NT2/D1 (cell line): Measurements from ENCODE around the gene SCAMP4.

Experiments used
- SUZ12 ChIP-seq: IDR thresholded peaks from 2 replicates; pipeline ENCODE4 v1.6.1; 2011; ENCODE audit not compliant: insufficient read length, insufficient read depth; ENCODE audit errors: extremely low read depth
- YY1 ChIP-seq: IDR thresholded peaks from 2 replicates; pipeline ENCODE4 v1.6.1; 2011; ENCODE audit not compliant: insufficient read length, insufficient read depth
- ZNF274 ChIP-seq: IDR thresholded peaks from 2 replicates; pipeline ENCODE4 v1.6.1; 2011; ENCODE audit warnings: mild to moderate bottlenecking, low read depth, low read length

- TF ChIP-seq YY1 (no peak), SUZ12 (no peak), ZNF274 (no peak)
Measured at GRCh38 chr19:1957562-1958248, 52.5 kb downstream of the SCAMP4 start.
